AG04450 (cell line): Measurements from ENCODE around the gene SOX10. TPM values are rescaled to one million over a fixed set of nuclear protein-coding genes. Genes with fewer than 3 reads are reported as not detected.

Experiments
- CTCF ChIA-PET: fragments of 300-600, 350-600 bp; formaldehyde crosslinking; extraction: SDS; loops from one replicate; lab custom pipeline; 2022; ENCODE audit warnings: antibody characterized with exemption, inconsistent platforms; lab: Charles Lee
- POLR2A ChIA-PET: fragments of 350-600 bp; formaldehyde crosslinking; extraction: SDS; loops from one replicate; lab custom pipeline; 2021; ENCODE audit warnings: antibody characterized with exemption, inconsistent platforms; lab: Yijun Ruan, JAX
- DNase-seq: peaks from one replicate; pipeline ENCODE4 v3.0.0-alpha.2; 2011; ENCODE audit warnings: low read depth, low spot score
- H3K27ac ChIP-seq: one replicate; pipeline ENCODE4 v1.5.1; 2012; ENCODE audit warnings: low read depth, low read length, control low read depth
- H3K27me3 ChIP-seq: one replicate; pipeline ENCODE4 v1.6.0; 2012; ENCODE audit warnings: low read length; ENCODE audit not compliant: control insufficient read depth, insufficient read depth
- H3K4me3 ChIP-seq: 2 replicates; pipeline ENCODE4 v1.5.1; 2011; ENCODE audit warnings: mild to moderate bottlenecking, low read depth, low read length, control low read depth
- H3K9me3 ChIP-seq: 2 replicates; pipeline ENCODE4 v1.5.1; 2012; ENCODE audit warnings: low read length; ENCODE audit not compliant: control insufficient read depth, insufficient read depth
- polyA plus RNA-seq: library from polyadenylated mRNA; depleted of rRNA; stranded (reverse); fragments of >200 nt; gene quantifications from 2 replicates; pipeline ENCODE4 v1.2.3, GENCODE V29; 2011
- TF ChIP-seq, protein P1 (sequence below): IDR thresholded peaks from 2 replicates; pipeline ENCODE4 v1.5.1; 2011; ENCODE audit warnings: low read depth, low read length, control low read depth, inconsistent platforms

The SOX10 gene
- polyA plus RNA-seq, 1 experiment = not detected

DNA sequence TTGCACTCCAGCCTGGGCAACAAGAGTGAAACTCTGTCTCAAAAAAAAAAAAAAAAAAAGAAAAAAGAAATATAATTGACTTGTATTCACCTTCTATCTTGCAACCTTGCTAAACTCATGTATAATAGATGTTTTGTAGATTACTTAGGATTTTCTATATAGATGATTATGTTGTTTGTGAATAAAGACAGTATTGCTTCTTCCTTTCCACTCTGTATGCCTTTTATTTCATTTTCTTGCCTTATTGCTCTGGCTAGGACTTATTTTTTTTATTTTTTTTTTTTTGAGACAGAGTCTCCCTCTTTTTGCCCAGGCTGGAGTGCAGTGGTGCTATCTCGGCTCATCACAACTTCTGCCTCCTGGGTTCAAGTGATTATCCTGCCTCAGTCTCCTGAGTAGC lies 29.7 kb upstream of the SOX10 start:
- peaks cover 2% of the 10 kb centered on the region for H3K27me3 ChIP-seq

GRCh38 chr22:38012604-38013072 lies 28.3 kb upstream of the SOX10 start:
- POLR2A ChIA-PET = no interaction called here
- Histone ChIP-seq H3K4me3 (no peak overlapping the region), H3K9me3 (0 out of 2 replicates have a peak, but pooled peaks cover 3% of the 10 kb centered on the region), H3K27me3 (peaks cover 2% of the 10 kb centered on the region), H3K27ac (no peak overlapping the region)
- no peak for DNase-seq
- TF ChIP-seq, protein P1, sequence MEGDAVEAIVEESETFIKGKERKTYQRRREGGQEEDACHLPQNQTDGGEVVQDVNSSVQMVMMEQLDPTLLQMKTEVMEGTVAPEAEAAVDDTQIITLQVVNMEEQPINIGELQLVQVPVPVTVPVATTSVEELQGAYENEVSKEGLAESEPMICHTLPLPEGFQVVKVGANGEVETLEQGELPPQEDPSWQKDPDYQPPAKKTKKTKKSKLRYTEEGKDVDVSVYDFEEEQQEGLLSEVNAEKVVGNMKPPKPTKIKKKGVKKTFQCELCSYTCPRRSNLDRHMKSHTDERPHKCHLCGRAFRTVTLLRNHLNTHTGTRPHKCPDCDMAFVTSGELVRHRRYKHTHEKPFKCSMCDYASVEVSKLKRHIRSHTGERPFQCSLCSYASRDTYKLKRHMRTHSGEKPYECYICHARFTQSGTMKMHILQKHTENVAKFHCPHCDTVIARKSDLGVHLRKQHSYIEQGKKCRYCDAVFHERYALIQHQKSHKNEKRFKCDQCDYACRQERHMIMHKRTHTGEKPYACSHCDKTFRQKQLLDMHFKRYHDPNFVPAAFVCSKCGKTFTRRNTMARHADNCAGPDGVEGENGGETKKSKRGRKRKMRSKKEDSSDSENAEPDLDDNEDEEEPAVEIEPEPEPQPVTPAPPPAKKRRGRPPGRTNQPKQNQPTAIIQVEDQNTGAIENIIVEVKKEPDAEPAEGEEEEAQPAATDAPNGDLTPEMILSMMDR = no peak
- CTCF ChIA-PET = no interaction called here

More for the DNA sequence above, 29.7 kb upstream of the SOX10 start:
- 0 out of 2 replicates have a peak, but pooled peaks cover 3% of the 10 kb centered on the region for H3K9me3 ChIP-seq
- TF ChIP-seq, protein P1 = no peak
- CTCF ChIA-PET = no interaction called here
- POLR2A ChIA-PET = no interaction called here
- H3K4me3 ChIP-seq = no peak overlapping the region
- DNase-seq = no peak
- H3K27ac ChIP-seq = no peak overlapping the region

GRCh38 chr22:38009000-38009806 lies 24.8 kb upstream of the SOX10 start:
- Histone ChIP-seq H3K27ac (no peak overlapping the region), H3K27me3 (peaks cover 15% of the 10 kb centered on the region), H3K9me3 (0 out of 2 replicates have a peak, but pooled peaks cover 3% of the 10 kb centered on the region), H3K4me3 (no peak overlapping the region)
- no peak for DNase-seq
- TF ChIP-seq, protein P1 = no peak
- ChIA-PET POLR2A (no interaction called here), CTCF (no interaction called here)

DNA sequence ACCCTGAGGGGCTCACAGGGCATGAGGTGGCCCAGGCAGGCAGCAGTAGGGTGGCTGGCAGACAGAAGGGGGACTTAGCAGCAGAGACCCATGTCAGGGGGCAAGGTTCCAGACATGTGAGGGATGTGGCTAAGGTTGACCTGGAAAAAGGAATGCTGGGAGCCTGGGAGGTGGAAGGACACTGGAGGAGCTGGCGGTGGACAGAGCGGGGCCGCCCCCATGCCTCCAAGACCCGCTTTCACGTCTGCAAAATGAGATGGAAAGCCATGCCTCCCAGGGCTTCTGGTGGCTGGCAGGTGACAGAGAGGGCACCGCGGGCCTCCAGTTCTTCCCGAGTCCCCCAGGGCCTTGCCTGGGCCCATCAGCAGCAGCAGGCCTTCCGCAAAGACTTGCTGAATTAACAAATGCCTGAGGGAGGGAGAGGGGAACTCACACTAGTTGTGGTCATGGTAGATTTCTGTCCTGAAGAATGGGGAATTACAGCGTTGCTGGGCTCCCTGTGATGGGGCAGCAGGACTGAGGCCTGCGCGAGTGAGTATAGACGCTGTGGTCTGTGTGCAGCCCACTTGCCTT lies 23.1 kb upstream of the SOX10 start:
- ChIA-PET POLR2A (no interaction called here), CTCF (no interaction called here)
- no peaks in the 10 kb centered on the region for H3K9me3 ChIP-seq
- no peak overlapping the region for H3K4me3 ChIP-seq
- peaks cover 15% of the 10 kb centered on the region for H3K27me3 ChIP-seq
- no peak overlapping the region for H3K27ac ChIP-seq
- TF ChIP-seq, protein P1 = no peak
- no peak for DNase-seq

DNA sequence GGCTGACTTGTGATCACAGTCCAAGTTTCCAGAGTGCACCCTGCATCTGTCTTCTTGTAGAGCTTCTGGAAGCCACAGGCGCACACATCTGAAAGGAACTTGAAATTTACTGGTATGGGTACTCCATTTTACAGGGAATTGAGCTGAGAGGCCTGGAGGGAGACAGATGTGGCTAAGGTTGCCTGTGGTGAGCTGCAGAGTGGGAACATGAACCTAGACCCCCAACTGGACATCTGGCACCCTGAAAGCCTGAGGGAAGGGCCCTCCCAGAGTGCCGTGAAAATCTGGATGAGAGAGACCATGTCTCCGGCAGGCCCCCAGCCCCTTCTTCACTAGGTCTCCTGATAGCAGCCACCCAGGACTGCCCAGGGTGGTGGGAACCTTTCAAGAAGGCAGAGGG lies 22.6 kb upstream of the SOX10 start:
- H3K27me3 ChIP-seq = peaks cover 15% of the 10 kb centered on the region
- TF ChIP-seq, protein P1 = no peak
- no peak overlapping the region for H3K27ac ChIP-seq
- no peak for DNase-seq
- no peaks in the 10 kb centered on the region for H3K9me3 ChIP-seq
- no peak overlapping the region for H3K4me3 ChIP-seq
- ChIA-PET POLR2A (no interaction called here), CTCF (no interaction called here)
